HG02885 (cell line): Measurements from ENCODE around the gene HEBP1.

ENCODE experiments used
- ATAC-seq: cut with Tn5 transposase; IDR thresholded peaks from one replicate; pipeline ENCODE4 v1.9.1; 2021; ENCODE audit warnings: mild to moderate bottlenecking; ENCODE audit not compliant: unreplicated experiment, poor library complexity

Gene HEBP1

DNA sequence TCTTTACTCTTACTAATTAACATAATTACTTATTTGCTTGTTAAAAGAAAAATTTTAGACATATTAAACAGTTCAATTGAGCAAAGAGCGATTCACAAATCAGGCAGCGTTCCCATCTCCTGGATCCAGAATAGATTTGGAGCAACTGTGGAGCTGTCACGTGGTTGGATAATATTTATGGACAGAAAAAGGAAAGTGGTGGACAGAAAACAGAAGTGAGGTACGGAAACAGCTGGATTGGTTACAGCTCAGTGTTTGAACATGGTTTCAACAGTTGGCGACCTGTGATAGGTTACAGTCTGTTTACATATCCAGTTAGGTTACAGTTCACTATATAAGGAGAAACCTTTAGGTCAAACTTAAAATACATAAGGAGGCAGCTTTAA lies 24.5 kb upstream of the HEBP1 start:
- no peak for ATAC-seq

- no peak for ATAC-seq
Observed at GRCh38 chr12:13023811-13024530, 23.9 kb upstream of the HEBP1 start.

GRCh38 chr12:13022851-13023271 lies 22.8 kb upstream of the HEBP1 start:
- no peak for ATAC-seq

GRCh38 chr12:13011098-13011497 lies 11.0 kb upstream of the HEBP1 start:
- no peak for ATAC-seq

GRCh38 chr12:13008741-13009380 lies 8.8 kb upstream of the HEBP1 start:
- ATAC-seq = no peak

DNA sequence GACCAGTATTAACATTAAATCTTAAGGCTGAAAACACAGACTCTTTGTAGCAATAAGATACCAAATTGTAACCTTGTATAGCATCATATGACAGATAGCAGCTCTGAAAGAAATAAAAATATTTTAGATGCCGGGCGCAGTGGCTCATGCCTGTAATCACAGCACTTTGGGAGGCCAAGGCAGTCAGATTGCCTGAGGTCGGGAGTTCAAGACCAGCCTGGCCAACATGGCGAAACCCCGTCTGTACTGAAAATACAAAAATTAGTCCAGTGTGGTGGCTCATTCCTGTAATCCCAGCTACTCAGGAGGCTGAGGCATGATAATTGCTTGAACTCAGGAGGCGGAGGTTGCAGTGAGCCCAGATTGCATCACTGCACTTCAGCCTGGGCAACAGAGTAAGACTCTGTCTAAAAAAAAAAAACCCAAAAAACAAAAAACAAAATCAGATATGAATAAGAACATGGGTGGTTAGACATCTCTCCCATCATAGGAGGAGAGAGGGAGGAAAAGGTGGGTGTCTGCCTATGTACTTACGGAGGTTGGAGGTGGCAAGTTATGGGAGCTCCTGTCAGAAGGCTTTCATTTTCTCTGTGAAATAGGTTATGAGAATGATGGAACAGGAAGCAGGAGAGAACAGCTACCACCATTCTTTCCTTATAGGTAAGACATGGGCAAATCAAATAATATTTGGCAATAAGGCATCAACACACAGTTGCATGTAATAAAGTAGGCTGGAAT lies 7.6 kb upstream of the HEBP1 start:
- ATAC-seq = no peak

DNA sequence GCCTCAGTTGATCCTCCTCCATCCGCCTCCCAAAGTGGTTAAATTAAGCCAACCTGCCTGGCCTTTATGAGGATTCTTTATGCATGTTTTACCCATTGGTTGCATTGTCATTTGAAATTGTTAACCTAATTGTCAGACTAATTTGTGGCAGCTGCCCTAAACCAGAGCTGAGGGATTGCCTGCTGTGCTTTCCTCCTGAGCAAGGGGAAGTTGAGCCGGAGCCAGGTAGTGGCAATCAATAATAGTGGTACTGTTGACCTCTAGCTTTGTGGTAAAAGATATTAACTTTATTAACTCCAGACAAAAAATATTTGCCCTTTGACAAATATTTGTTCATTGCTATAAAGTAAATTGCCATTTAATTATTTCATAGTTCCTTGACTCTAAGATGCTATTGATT lies 5.6 kb upstream of the HEBP1 start:
- ATAC-seq = no peak

DNA sequence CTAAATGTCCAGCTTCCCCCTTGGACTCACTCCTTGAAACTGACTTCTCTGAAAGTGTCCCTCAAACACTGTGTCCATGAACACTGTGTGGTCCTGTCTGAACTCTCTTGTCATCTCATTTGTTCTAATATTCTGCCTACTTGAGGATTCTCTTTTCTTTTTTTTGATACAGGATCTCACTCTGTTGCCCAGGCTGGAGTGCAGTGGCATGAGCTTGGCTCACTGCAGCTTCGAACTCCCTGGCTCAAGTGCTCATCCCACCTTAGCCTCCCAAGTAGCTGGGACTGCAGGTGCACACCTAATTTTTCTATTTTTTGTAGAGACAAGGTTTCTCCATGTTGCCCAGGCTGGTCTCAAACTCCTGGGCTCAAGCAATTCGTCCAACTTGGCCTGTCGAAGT lies 4.9 kb upstream of the HEBP1 start:
- no peak for ATAC-seq

GRCh38 chr12:13004361-13004760 lies 4.3 kb upstream of the HEBP1 start:
- no peak for ATAC-seq

DNA sequence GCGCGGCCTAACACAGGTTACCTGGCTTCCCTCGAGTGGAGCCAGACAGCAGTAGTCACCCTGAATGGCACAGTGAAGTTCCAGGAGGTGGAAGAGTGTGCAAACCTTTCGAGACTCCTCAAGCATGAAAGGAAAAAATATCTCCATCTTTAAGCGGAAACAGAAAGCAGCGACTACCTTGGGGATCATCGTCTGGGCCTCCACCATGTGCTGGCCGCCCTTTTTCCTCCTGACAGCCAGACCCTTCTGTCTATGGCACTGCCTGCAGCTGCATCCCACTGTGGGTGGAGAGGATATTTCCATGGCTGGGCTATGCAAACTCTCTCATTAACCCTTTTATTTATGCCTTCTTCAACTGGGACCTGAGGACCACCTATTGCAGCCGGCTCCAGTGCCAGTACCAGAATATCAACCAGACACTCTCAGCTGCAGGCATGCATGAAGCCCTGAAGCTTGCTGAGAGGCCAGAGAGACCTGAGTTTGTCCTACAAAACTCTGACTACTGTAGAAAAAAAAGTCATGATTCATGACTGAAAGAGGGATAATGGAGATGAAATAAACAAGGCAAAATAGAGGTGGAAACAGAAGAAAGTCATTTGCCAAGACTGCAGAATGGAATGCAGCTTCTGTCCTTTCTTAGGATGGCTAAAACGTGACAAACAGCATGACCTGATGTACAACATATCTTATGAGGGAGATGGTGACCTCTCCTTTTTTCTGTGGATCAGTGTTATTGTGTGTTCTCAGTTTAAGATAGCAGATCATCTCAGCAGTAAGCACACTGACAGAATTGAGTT lies 2.4 kb upstream of the HEBP1 start:
- ATAC-seq = no peak

DNA sequence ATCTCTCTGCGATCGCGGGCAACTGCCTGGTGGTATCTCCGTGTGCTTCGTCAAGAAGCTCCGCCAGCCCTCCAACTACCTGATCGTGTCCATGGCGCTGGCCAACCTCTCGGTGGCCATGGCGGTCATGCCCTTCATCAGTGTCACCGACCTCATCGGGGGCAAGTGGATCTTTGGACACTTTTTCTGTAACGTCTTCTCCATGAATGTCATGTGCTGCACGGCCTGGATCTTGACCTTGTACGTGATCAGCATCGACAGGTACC lies 1.6 kb upstream of the HEBP1 start:
- ATAC-seq = no peak

DNA sequence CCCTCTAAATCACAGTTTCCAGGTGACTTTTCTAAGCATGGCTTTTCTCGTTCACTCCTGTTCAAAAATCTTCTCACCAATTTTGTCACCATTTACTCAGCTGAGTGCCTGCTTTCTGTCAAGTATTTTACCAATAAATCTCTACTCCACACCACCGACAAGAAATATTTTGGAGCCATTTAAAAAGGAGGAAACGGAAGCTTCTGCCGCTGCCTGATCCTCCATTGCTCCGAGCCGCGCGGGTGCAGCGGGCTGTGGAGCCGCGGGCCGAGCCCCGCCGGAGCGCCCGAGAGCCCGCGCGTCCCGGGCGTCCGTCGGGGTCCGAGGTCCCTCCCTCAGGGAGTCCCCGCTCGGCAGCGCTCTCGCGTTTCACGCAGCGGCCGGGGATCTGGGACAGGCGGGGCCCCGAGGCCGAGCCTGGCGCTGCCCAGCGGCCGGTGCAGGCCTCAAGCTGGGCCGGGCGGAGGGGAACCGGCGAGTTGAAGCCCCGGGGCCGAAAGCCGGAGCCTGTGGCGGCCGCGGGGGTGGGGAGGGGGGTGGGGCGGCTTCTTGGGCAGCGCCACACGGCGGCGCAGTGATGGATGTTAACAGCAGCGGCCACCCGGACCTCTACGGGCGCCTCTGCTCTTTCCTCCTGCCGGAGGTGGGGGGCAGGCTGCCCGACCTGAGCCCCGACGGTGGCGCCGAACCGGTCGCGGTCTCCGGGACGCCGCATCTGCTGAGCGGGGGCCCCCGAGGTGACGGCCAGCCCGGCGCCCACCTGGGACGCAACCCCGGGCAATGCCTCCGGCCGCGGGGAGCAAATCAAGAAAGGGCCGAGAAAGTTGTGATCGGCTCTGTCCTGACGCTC lies 1.1 kb upstream of the HEBP1 start:
- peak; percentile 28 for ATAC-seq

DNA sequence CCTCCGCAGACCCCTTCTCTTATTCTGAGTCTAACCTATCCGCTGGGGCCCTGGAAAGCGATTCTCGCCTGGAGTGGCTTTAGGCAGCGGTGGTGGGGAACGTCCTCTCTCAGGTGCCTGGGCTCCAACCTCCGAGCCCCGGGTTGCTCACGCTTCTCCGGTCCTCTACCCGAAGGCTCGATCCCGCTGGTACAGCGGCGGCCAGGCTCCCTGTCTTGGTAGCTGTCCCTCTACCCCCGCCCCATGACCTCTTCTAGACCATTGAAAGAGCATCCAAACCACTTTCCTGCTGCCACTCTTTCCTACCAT lies 505 bp upstream of the HEBP1 start:
- ATAC-seq = peak; percentile 33

DNA sequence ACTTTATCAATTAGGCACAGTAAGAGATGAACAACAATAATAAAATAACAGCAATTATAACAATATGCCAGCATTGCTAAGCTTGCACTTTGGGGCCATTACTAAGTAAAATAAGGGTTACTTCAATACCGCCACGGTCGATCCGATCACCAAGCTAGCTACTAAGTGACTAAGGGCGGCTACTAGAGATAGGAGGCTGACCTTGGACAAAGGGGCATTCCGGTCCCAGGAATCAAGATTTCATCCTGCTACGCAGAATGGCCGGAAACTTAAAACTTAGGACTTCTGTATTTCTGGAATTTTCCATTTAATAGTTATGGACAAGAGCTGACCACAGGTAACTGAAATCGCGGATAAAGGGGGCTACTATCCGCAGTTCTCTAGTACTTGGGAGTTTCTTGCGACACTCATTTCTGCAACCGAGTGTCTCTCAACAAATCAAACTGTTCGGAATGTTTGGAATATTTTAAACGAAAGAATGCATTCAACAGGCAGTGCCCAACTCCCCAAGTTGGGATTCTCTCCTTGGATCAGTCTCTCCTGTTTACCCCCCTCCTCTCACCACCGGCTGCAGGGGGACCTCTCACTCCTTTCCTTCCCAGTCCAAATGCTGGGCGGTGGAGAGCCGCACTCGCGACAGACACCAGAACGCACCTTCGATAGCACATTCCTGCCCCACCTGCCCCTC lies 650 bp downstream of the HEBP1 start:
- ATAC-seq = no peak

DNA sequence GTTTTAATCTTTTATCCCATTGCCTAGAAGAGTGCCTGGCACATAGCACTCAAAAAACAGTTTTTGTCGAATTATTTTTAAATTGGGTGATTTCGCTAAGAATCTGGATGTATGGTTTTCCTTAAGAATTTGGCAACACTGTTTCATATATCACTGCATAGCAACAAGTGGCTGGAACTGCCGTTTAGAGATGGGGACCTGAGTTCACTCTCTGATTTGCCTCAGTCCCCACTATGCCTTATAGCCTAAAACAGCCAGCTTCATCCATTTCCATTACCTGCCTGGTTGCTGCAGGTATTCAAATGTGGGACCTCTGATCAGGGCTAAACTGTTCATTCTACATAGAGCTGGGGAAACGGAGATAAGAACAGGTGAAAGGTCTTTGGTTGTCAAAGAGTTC lies 1.8 kb downstream of the HEBP1 start:
- no peak for ATAC-seq

- ATAC-seq = no peak
Observed at GRCh38 chr12:12997734-12998133, 2.3 kb downstream of the HEBP1 start.

- ATAC-seq = no peak
Observed at GRCh38 chr12:12997156-12997555, 2.9 kb downstream of the HEBP1 start.

GRCh38 chr12:12996209-12996608 lies 3.9 kb downstream of the HEBP1 start:
- no peak for ATAC-seq

DNA sequence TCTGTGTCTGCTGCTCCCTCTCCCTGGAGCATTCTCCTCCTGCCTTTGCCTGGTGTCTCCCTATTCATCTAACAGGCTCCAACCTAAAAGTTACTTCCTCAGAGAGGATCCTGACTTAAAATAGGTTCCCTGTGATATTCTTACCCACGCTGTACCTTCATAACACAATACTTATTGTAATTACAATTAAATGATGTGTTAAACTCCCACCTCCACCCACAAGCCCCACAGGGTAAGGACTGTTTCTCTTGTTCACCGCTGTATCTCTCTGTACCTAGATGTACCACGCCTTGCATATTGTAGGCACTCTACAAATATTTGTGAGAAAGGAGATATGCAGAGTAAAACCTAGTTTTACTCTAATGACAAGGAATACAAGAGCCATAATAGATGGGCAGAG lies 5.0 kb downstream of the HEBP1 start:
- ATAC-seq = no peak

GRCh38 chr12:12993367-12993766 lies 6.7 kb downstream of the HEBP1 start:
- no peak for ATAC-seq
